Lower leg skin (tissue), 4 donors: Measurements from ENCODE around the gene TXNDC2. TPM values are rescaled to one million over a fixed set of nuclear protein-coding genes. Genes with fewer than 3 reads are reported as not detected.

Experiments used
- DNase-seq, 2 donors: peaks; one replicate each; pipeline ENCODE4 v3.0.0-alpha.2; 2019; ENCODE audit warnings: low spot score in 2 of 2
- H3K4me3 ChIP-seq: fragments of 200-600 bp; sonication (generic); 2 replicates; pipeline ENCODE4 v1.5.1; 2017; ENCODE audit warnings: mild to moderate bottlenecking, low read depth; ENCODE audit not compliant: poor library complexity, severe bottlenecking
- POLR2A ChIP-seq, 2 donors: fragments of 450-650 bp; IDR thresholded peaks; one replicate each; pipeline ENCODE4 v1.6.1; 2016 to 2017; ENCODE audit warnings: antibody characterized with exemption in 2 of 2, mild to moderate bottlenecking in 1 of 2, moderate library complexity in 1 of 2
- WGBS, 2 donors: methylation state at CpG; one replicate each; pipeline ENCODE4 v1.1.5; 2018; 5-methylcytosine and 5-hydroxymethylcytosine counted together
- intact Hi-C: fragments of 100-400 bp; cut with DNase I; formaldehyde crosslinking; loops from one replicate; pipeline ENCODE4 v1.15.0; 2023; ENCODE audit warnings: low total_unique reads
- total RNA-seq, 4 donors: library from RNA; depleted of rRNA; stranded (reverse); fragments of >200 nt; gene quantifications; one replicate each; pipeline ENCODE4 v1.1.0, GENCODE V29; 2016
- TF ChIP-seq, protein P1 (sequence below), 3 donors: fragments of 450-650 bp; IDR thresholded peaks; one replicate each; pipeline ENCODE4 v1.5.1; 2016; ENCODE audit warnings: antibody characterized with exemption in 3 of 3, mild to moderate bottlenecking in 3 of 3, moderate library complexity in 2 of 3

TXNDC2 gene
- total RNA-seq, 4 donors from 2014 or later: 0.06 TPM; not detected in 3

GRCh38 chr18:9867071-9867594 is 18.6 kb upstream of the TXNDC2 start:
- no peak for DNase-seq
- TF ChIP-seq POLR2A (IDR thresholded peaks at IDR 0.05): no peak
- TF ChIP-seq, protein P1, sequence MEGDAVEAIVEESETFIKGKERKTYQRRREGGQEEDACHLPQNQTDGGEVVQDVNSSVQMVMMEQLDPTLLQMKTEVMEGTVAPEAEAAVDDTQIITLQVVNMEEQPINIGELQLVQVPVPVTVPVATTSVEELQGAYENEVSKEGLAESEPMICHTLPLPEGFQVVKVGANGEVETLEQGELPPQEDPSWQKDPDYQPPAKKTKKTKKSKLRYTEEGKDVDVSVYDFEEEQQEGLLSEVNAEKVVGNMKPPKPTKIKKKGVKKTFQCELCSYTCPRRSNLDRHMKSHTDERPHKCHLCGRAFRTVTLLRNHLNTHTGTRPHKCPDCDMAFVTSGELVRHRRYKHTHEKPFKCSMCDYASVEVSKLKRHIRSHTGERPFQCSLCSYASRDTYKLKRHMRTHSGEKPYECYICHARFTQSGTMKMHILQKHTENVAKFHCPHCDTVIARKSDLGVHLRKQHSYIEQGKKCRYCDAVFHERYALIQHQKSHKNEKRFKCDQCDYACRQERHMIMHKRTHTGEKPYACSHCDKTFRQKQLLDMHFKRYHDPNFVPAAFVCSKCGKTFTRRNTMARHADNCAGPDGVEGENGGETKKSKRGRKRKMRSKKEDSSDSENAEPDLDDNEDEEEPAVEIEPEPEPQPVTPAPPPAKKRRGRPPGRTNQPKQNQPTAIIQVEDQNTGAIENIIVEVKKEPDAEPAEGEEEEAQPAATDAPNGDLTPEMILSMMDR (IDR thresholded peaks at IDR 0.05): no peak
- H3K4me3 ChIP-seq: no peak overlapping the region
- WGBS, 2 donors: 78 to 90% methylated on average over 4 of the region's 4 CpGs
- intact Hi-C loops: no loop called here

- DNase-seq: no peak
- WGBS, 2 donors: 60% methylated on average over 6 of the region's 6 CpGs
- no peak for TF ChIP-seq POLR2A (IDR thresholded peaks at IDR 0.05)
- TF ChIP-seq, protein P1 (IDR thresholded peaks at IDR 0.05): no peak
- intact Hi-C loops: no loop called here
- no peak overlapping the region for H3K4me3 ChIP-seq
These were observed 16.7 kb upstream of the TXNDC2 start for GRCh38 chr18:9868857-9869714.

DNA sequence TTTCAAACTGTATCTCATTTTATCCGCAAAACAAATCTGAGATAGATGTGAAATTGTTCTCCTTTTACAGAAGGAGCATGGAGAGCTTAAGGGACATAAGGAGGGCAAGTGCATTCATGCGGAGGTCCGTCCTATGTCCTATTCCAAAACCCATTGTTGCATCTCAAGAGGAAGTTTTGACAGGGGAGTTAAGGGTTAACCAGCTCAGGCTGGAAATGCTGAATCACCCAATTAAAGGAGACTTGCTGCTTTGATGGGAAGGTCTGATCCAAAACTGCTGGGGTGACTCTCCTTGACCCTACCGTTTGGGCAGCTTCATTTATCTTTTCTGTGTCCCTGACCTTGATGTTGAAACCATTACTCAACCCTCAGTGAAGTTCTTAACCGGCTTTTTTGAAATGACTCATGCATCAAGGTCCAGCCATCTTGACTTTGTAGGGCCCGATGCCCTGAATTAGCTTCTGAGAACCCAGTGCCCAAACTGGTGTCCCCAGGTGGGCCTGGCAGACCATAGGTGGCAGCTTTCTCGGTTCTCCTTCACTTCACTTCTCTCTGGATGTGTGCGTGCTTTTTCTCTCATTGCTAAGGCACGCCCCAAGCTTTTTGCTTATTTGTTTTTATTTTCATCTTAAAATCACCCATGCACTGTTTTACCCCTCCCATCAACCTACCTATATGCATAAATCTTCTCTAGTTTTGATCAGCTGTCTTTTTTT is 15.9 kb upstream of the TXNDC2 start:
- WGBS, 2 donors: 56 to 61% methylated on average over 9 of the region's 9 CpGs
- TF ChIP-seq, protein P1 (IDR thresholded peaks at IDR 0.05): no peak
- no peak for TF ChIP-seq POLR2A (IDR thresholded peaks at IDR 0.05)
- DNase-seq: no peak
- no peak overlapping the region for H3K4me3 ChIP-seq
- intact Hi-C loops: no loop called here

DNA sequence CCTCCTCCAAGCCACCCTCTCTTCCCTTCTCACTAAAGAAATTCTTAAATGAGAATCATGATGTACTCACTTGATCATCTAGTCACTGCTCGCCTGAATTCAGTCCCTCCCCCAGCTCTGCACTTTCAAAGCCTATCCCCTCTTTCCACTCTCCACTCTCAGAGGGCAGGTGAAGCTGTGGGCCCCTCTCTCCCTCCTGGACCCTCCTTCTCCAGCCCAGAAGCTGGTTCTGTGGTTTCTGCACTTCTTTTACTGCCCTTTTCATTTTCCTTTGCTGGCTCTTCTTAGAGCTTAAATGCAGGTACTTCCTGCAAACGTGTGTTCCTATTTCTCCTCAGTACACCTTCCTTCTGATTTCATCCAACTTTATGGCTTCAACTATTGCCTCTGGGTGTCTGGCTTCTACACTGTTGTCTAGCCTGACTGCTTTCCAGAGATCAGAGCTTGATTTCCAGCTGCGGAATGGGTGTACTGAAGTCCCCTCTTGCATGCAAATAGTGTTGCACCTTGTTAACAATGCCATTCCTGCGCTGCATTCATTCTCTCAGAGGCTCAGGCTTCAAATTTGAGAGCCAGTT is 15.3 kb upstream of the TXNDC2 start:
- 53 to 56% methylated on average over 4 of the region's 4 CpGs for WGBS, 2 donors
- TF ChIP-seq, protein P1 (IDR thresholded peaks at IDR 0.05): no peak
- no peak for TF ChIP-seq POLR2A (IDR thresholded peaks at IDR 0.05)
- intact Hi-C loops: no loop called here

DNA sequence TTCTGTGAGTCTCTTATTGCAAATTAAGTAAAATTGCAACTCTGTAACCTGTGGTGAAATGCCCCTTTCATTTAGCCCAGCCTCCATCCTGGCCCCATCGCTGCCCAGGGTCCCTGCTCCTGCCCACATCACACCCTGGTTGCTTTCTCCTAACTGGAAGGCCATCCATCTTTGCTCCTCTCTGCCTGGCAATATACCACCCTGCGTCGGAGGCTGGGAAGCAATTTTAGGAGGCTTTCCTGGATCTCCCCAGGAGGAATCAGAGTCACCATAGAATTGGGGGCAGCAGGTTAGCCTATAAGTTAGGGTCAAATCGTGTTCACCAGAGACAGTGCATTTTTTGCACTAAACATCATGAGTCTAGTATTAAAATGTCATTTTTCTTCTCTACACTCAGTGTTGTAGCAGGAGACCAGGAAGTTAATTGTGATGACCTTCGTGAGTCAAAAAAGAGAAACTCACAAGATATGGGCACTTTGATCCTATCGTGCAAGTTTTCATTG is 14.5 kb upstream of the TXNDC2 start:
- 83 to 86% methylated on average over 6 of the region's 6 CpGs for WGBS, 2 donors
- no peak for TF ChIP-seq POLR2A (IDR thresholded peaks at IDR 0.05)
- TF ChIP-seq, protein P1 (IDR thresholded peaks at IDR 0.05): no peak
- DNase-seq: no peak
- intact Hi-C loops: no loop called here
- no peak overlapping the region for H3K4me3 ChIP-seq

More for the DNA sequence above, 15.3 kb upstream of the TXNDC2 start:
- no peak overlapping the region for H3K4me3 ChIP-seq
- DNase-seq: no peak
